NCI-H526 treated with DMSO at 0.1 percent for 48 hours (cell line): ENCODE measurements around the gene SRPK2.
"Not testable (repeated sequence)": the region's sequence is repeated elsewhere in the genome, so short reads cannot be mapped to it uniquely, and the experiment has no call there.

ENCODE experiments used
- DNase-seq: peaks from one replicate; lab custom pipeline; 2025; lab: John Stamatoyannopoulos, UW

Gene SRPK2

GRCh38 chr7:105376908-105377533 lies 11.7 kb downstream of the SRPK2 start:
- no peak for DNase-seq

GRCh38 chr7:105369944-105370343 lies 18.8 kb downstream of the SRPK2 start:
- no peak for DNase-seq

- no peak for DNase-seq
These were observed 21.3 kb downstream of the SRPK2 start for GRCh38 chr7:105367458-105367857.

- no peak for DNase-seq
These were observed 22.9 kb downstream of the SRPK2 start for GRCh38 chr7:105365541-105366534.

- no peak for DNase-seq
These were observed 24.0 kb downstream of the SRPK2 start for GRCh38 chr7:105364684-105365083.

- not testable (repeated sequence) for DNase-seq
These were observed 25.1 kb downstream of the SRPK2 start for GRCh38 chr7:105363657-105364056.

- DNase-seq, result not testable (repeated sequence)
These were observed 26.0 kb downstream of the SRPK2 start for GRCh38 chr7:105362685-105363084.

GRCh38 chr7:105361995-105362394 lies 26.7 kb downstream of the SRPK2 start:
- not testable (repeated sequence) for DNase-seq

- DNase-seq, result not testable (repeated sequence)
These were observed 28.6 kb downstream of the SRPK2 start for GRCh38 chr7:105360149-105360548.

GRCh38 chr7:105355701-105356100 lies 33.0 kb downstream of the SRPK2 start:
- peak; percentile 56 for DNase-seq

- peak; percentile 69 for DNase-seq
These were observed 34.3 kb downstream of the SRPK2 start for GRCh38 chr7:105354383-105354782.

- peak; percentile 84 for DNase-seq
These were observed 34.9 kb downstream of the SRPK2 start for GRCh38 chr7:105353752-105354328.

- DNase-seq, result no peak
These were observed 35.6 kb downstream of the SRPK2 start for GRCh38 chr7:105352901-105353668.

- DNase-seq, result peak; percentile 94
These were observed 36.6 kb downstream of the SRPK2 start for GRCh38 chr7:105352018-105352612.

GRCh38 chr7:105350906-105351305 lies 37.8 kb downstream of the SRPK2 start:
- peak; percentile 67 for DNase-seq

- DNase-seq, result not testable (repeated sequence)
These were observed 40.5 kb downstream of the SRPK2 start for GRCh38 chr7:105348177-105348576.

GRCh38 chr7:105346593-105347322 lies 42.0 kb downstream of the SRPK2 start:
- DNase-seq, result no peak

- DNase-seq, result no peak
These were observed 42.6 kb downstream of the SRPK2 start for GRCh38 chr7:105346138-105346537.

- DNase-seq, result no peak
These were observed 43.0 kb downstream of the SRPK2 start for GRCh38 chr7:105345725-105346124.

GRCh38 chr7:105345003-105345402 lies 43.7 kb downstream of the SRPK2 start:
- no peak for DNase-seq
